GM18526 (cell line): ENCODE measurements around the gene CIDEB.

Experiments
- POLR2A ChIP-seq: IDR thresholded peaks from 3 replicates; pipeline ENCODE4 v1.6.1; 2011; ENCODE audit not compliant: insufficient read length; ENCODE audit errors: extremely low read depth

CIDEB gene

GRCh38 chr14:24272467-24272866 is 35.3 kb downstream of the CIDEB start:
- no peak for TF ChIP-seq POLR2A

- no peak for TF ChIP-seq POLR2A
These were observed 35.9 kb downstream of the CIDEB start for GRCh38 chr14:24271834-24272263.

- TF ChIP-seq POLR2A = peak; percentile 61
These were observed 36.5 kb downstream of the CIDEB start, which contains the start of gene RABGGTA for GRCh38 chr14:24271134-24271833. Gene RABGGTA (minus strand): TSS chr14:24271597. CDS start chr14:24271115, 482 bp downstream.

GRCh38 chr14:24270537-24271133 is 37.1 kb downstream of the CIDEB start:
- TF ChIP-seq POLR2A = no peak

GRCh38 chr14:24269910-24270536 is 37.8 kb downstream of the CIDEB start:
- TF ChIP-seq POLR2A = no peak

- no peak for TF ChIP-seq POLR2A
These were observed 38.4 kb downstream of the CIDEB start for GRCh38 chr14:24269368-24269767.

- TF ChIP-seq POLR2A = no peak
These were observed 39.6 kb downstream of the CIDEB start for GRCh38 chr14:24268225-24268624.

GRCh38 chr14:24267516-24267915 is 40.3 kb downstream of the CIDEB start:
- no peak for TF ChIP-seq POLR2A

- TF ChIP-seq POLR2A = no peak
These were observed 41.2 kb downstream of the CIDEB start for GRCh38 chr14:24266344-24267244.

GRCh38 chr14:24264298-24264697 is 43.5 kb downstream of the CIDEB start:
- no peak for TF ChIP-seq POLR2A

GRCh38 chr14:24263848-24264247 is 43.9 kb downstream of the CIDEB start:
- no peak for TF ChIP-seq POLR2A

- no peak for TF ChIP-seq POLR2A
These were observed 44.7 kb downstream of the CIDEB start, which contains the start of gene TGM1 for GRCh38 chr14:24262821-24263733. Gene TGM1 (minus strand): TSS chr14:24263177. CDS start chr14:24262352, 825 bp downstream.

GRCh38 chr14:24261969-24262327 is 45.8 kb downstream of the CIDEB start:
- TF ChIP-seq POLR2A = no peak

- TF ChIP-seq POLR2A = no peak
These were observed 46.4 kb downstream of the CIDEB start for GRCh38 chr14:24261256-24261968.

- no peak for TF ChIP-seq POLR2A
These were observed 47.0 kb downstream of the CIDEB start for GRCh38 chr14:24260780-24261157.
